Measurements from ENCODE around the gene CPA3.

- TF ChIP-seq POLR2A (IDR thresholded peaks at IDR 0.05; ENCODE audit: low read length) (no peak), GATA1 (IDR thresholded peaks at IDR 0.05; ENCODE audit: low read depth, low read length) (no peak)
Measured at GRCh38 chr3:148866261-148866660, 1.2 kb downstream of the CPA3 start.
